Measurements from ENCODE around the gene SLC35F6.
"Not testable (repeated sequence)": the region's sequence is repeated elsewhere in the genome, so short reads cannot be mapped to it uniquely, and the experiment has no call there.

SLC35F6 gene

GRCh38 chr2:26786207-26787028 is 22.3 kb downstream of the SLC35F6 start:
- DNase-seq, result no peak

- no peak for DNase-seq
Measured at GRCh38 chr2:26792720-26793119, 28.6 kb downstream of the SLC35F6 start.

GRCh38 chr2:26793518-26793917 is 29.4 kb downstream of the SLC35F6 start:
- DNase-seq, result no peak

GRCh38 chr2:26795135-26795534 is 31.1 kb downstream of the SLC35F6 start:
- not testable (repeated sequence) for DNase-seq

- no peak for DNase-seq
Measured at GRCh38 chr2:26801328-26801727, 37.2 kb downstream of the SLC35F6 start.

- no peak for DNase-seq
Measured at GRCh38 chr2:26801796-26802195, 37.7 kb downstream of the SLC35F6 start.

GRCh38 chr2:26805241-26805676 is 41.2 kb downstream of the SLC35F6 start:
- DNase-seq, result no peak

- DNase-seq, result no peak
Measured at GRCh38 chr2:26807788-26808460, 43.8 kb downstream of the SLC35F6 start.

- no peak for DNase-seq
Measured at GRCh38 chr2:26809211-26809610, 45.1 kb downstream of the SLC35F6 start.

- no peak for DNase-seq
Measured at GRCh38 chr2:26809876-26810577, 45.9 kb downstream of the SLC35F6 start.

GRCh38 chr2:26811261-26811660 is 47.2 kb downstream of the SLC35F6 start:
- no peak for DNase-seq

- DNase-seq, result no peak
Measured at GRCh38 chr2:26811791-26812694, 48.0 kb downstream of the SLC35F6 start.

GRCh38 chr2:26812731-26813130 is 48.6 kb downstream of the SLC35F6 start:
- no peak for DNase-seq

- not testable (repeated sequence) for DNase-seq
Measured at GRCh38 chr2:26814072-26814765, 50.1 kb downstream of the SLC35F6 start.

- DNase-seq, result no peak
Measured at GRCh38 chr2:26816893-26817292, 52.8 kb downstream of the SLC35F6 start.

GRCh38 chr2:26818255-26818654 is 54.2 kb downstream of the SLC35F6 start:
- DNase-seq, result no peak

GRCh38 chr2:26818972-26819371 is 54.9 kb downstream of the SLC35F6 start:
- no peak for DNase-seq

GRCh38 chr2:26820932-26821331 is 56.8 kb downstream of the SLC35F6 start:
- no peak for DNase-seq

GRCh38 chr2:26822877-26823276 is 58.8 kb downstream of the SLC35F6 start:
- no peak for DNase-seq
